GM21825 (cell line): ENCODE data around the gene ABTB2.
A peak's percentile ranks its signal among the peaks of the same experiment; 100 is the strongest.
"Not testable (repeated sequence)": the region's sequence is repeated elsewhere in the genome, so short reads cannot be mapped to it uniquely, and the experiment has no call there.

Experiments used
- ATAC-seq: cut with Tn5 transposase; IDR thresholded peaks from one replicate; pipeline ENCODE4 v1.9.1; 2021; ENCODE audit warnings: mild to moderate bottlenecking, moderate library complexity; ENCODE audit not compliant: unreplicated experiment

ABTB2 gene

DNA sequence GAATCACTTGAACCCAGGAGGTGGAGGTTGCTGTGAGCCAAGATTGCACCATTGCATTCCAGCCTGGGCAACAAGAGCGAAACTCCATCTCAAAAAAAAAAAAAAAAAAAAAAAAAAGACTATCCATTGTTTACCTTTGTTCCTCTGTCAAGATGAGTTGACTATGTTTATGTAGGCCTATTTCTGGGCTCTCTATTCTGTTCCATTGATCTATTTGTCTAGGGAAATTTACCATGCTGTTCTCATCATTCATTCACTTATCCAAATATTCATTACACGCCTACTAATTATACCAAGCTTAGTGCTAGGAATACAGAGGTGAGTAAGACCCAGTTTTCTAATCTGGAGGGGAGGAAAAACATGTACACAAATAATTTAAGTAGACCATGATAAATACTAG is 139.1 kb downstream of the ABTB2 start:
- not testable (repeated sequence) for ATAC-seq

DNA sequence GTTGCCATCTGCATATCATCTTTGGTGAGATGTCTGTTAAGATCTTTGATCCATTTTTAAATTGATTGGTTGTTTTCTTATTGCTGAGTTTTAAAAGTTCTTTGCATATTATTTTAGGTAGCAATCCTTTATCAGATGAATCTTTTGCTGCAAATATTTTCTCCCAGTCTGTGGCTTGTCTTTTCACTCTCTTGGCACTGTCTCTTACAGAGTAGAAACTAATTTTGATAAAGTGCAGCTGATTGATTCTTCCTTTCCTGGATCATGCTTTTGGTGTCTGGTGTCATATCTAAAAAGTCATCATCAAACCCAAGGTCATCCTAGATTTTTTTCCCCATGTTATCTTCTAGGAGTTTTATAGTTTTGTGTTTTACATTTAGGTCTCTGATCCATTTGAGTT is 139.7 kb downstream of the ABTB2 start:
- no peak for ATAC-seq

DNA sequence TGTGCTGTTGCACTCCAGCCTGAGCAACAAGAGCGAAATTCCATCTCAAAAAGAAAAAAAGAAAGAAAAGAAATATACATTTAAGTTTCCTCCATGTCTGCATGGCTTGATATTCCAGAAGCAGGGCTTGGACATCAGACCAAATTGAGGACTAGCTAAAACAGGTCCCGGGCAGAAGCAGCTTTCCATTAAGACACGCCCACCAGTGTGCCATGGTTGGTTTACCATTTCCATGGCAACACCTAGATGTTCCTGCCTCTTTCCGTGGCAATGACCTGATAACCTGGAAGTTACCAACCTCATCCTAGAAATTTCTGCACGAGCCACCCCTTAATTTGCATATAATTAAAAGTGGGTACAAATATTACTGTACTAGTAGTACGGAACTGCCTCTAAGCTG is 141.1 kb downstream of the ABTB2 start:
- ATAC-seq = no peak

DNA sequence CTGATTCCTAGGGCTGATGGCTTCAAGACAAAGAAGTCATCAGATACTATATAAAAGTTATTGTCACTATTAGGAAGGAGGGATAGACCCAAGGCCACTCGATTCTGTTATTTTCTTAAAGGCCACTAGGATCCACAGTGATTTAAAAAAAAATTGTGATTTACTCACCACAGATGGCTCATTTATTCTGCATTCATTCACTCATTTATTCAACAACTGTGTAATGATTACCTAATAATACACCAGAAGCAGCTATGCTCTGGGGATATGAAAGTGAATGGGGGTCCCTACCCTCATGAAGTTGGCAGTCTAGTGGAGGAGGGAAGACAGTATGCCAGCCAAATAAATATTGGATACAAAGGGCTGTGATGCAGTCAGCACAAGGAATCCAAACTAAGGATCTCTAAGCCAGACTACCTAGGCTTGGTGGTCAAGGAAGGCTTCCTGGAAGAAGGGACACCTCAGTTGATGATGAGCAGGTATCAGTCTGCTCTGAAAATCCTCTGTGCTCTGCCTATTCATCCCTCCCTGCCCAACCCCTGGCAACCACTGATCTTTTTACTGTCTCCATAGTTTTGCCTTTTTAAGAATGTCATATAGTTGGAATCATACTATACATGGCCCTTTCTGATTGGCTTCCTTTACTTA is 141.9 kb downstream of the ABTB2 start:
- ATAC-seq = no peak

DNA sequence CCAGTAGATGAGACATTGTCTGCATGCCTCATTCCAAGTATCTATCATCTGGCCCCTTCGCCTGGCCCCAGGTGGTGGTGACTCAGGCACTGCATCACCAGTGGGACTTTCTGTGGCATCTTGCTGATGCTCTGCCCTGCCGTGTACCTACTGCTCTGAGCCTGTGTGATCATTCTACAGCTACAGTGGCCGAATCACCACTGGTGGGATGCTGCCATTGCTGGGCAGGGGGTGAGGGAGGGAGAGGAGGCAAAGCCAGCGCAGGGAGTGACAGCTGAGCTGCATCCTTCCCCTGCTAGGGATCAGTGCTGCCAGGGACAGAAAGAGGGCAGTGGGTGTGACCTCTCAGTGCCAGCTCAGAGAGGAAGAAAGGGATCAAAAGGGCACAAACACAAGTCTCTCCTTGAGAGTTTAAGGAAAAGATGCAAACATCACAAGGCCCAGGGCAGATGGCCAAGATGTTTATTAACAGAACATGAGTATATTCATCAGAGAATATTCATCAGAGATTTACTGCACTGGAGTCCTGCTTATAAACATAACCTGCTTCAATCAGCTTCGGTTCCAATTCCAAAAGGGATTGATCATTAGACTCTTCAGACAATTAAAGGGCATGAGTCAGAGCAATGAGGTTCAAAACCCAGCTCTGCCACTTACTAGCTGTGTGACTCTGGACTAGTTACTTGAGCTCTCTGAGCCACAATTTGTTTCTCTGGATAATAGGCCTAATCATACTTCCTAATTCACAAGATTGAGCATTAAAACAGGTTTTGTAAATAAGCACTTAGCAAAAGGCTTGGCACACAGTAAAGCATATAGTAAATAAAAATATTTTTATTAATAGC is 142.6 kb downstream of the ABTB2 start:
- peak; percentile 72 for ATAC-seq

DNA sequence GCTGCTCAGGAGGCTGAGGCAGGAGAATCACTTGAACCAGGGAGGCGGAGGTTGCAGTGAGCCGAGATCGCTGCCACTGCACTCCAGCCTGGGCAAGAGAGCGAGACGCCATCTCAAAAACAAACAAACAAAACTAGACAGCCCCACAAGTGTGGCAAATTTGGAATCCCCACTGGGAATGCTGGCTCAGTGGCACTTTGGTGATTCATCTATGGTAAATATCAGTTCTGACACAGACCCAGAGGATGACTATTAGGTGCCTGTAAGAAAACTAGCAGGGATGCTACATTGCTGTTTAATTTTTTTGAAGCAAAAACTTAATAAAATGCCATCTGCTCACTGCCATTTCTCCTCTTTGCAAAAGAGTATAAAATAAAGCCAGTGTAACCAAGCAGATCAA is 144.4 kb downstream of the ABTB2 start:
- ATAC-seq = no peak

DNA sequence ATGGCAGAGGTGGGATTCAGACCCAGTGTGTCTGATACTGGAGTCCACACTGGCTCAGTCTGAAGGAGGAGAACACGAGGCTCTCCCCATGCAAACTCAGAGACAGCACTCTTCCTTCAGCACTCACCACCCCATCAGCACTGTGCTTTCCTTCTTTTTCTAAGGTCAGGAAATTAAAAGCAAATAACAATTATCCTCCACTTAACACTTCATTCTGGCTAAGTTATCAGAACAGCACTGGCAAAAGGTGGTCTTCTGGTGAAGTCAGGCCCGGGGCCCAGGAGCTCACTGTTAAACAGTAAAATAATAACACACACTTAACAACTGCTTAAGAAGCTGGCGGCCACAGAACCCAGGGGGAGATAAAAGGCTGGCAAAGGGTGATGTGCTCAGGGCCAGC is 145.2 kb downstream of the ABTB2 start:
- ATAC-seq = no peak

DNA sequence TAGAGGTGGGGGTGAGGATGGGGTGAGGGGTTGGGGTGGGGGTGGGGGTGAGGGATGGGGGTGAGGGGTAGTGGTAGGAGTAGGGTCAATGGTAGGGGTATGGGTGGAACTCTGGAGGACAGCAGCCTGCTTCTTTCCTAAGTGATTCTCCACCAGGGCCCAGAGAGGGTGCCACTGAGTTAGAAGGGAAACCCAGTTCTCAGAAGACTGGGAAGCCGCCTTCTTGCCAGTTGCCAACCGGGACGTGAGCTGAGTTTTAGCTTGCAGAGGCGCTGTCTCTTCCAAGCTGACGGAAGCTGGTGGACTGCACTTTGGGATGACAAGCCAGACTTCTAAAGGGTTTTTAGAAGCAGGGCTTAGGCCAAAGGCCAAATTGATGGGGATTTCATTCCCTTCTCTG is 148.0 kb downstream of the ABTB2 start:
- no peak for ATAC-seq

DNA sequence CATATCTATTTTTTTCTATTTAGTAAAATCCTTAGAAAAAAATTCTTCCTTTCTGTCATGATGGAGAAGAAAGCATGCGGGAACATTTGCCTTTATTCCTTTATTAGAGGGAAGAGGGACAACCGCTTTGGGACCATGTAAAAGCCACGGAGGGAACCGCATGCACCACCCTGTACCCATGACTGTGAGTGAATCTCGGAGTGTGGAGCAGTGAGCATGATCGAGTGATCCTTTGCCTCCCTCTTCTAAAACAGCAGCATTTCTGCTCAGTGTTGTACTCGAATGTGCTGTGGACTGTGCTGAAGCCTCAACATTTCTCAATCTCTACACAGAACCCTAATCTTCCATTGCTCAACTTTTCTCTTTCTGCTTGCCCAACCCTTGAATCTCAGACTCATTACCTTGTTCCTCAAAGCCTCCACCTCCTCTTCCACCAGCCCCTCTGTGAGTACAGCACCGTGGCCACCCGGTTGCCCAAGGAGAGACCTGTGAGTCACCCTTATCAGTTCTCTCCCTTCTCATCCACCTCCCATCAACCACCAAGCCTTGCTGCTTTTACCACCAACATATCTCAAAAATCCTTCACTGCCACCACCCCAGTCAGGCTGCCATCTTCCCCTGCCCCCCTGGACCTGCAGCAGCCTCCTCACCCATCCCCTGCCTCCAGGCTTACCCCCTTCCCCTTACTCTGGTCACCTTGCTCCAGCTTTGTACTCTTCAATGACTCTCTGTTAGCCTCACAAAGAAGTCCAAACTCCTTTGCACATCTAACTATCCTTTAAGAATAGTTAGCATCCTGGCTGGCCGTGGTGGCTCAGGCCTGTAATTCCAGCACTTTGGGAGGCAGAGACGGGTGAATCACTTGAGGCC is 149.3 kb downstream of the ABTB2 start:
- ATAC-seq = no peak

DNA sequence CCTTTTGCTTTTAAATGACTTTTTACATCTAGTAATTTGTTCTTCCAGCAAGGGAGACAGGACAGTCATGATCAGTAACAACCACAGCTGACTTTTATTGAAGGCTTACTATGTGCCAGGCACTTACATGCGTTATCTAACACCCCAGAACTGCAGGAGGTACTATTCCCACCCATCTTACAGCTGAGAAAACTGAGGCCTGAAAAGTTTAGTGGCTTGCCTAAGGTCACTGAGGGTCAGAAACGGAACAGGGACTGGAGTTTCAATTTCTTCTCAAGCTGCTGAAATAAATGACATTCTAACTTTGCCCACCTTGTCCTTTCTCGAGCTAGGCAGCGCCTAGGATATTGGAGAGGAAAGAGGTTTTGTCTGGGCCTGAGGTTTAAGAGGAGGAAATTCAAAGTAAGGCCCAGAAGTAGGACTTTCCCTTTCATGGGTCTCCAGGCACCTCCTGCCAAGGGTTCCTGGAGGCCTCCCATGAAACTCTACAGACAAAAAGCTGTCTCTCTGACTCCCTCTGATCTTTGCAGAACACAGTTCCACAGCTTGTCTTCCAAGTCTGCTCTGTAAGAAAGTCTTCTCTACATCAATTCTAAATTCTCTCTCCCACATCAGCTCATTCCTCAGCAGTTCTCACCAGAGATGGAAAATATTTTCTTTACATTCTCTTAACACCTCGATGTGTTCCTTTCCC is 150.2 kb downstream of the ABTB2 start:
- no peak for ATAC-seq

DNA sequence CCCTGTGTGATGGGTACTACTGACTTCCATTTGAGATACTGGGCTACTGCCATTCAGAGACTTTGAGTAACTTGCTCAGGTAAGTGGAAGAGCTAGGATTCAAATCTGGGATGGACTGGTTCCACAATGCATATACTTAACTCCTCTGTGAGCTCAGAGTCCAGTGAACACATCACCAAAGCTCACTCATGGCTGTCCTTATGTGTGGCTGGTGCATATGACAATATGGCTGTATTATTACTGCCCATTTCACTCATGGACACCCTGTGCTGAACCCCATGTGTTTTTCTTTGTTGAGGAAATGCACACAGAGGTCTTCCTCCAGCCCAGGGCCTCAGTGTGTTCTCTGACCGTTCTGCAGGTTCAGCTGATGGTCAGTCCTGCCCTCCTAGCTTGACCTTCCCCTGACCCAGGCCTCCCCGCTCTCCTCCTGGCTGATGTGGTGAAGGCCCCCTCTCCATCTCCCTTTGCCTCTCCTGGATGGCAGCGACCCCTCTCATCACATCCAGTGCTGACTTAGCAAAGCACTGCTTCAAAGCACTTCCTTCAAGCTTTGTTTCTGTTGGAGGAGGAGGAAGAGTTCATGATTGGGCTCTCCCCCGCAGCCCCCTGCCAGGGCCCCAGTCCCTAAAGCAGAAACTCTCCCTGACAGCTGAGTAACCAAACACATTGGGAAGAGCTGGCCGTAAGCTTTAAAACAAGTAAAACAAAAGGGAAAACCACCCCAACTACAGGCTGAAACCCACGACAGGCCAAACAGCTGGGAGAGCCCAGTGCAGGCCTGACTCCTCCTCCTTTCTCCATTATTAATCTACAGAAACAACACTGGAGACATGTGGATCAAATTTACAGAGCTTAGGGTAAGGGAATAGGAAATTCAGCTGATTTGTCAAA is 151.2 kb downstream of the ABTB2 start:
- ATAC-seq = no peak

DNA sequence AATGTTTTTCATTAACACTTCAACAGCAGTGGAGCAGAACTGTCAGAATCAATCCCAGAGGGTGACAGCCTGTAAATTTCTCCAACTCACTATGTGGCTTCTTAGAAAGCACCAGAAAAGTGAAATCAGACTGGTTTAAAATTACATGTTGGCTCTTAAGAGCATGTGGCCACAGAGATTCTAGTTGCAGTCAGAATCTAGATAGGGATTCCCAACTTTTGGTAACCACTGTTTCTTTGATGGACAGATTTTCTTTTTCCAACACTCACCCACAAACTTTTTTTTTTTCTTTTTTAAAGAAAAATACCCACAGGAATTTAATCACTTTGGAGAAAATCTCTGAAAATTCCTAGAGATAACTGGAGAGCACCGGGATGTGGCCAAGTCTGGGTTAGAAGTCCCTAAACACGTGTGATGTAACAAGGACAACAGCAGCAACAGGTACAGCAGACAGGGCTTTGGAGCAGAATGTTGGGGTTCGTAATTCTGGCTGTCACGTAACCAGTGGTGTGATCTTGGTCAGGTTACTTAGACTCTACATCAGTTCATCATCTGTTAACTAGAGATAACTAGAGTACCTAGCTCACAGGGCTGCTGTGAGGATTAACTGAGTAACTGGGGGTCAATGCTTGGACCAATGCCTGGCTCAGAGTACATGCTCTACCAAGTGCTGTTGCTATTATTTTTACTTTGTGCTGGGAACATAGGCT is 152.3 kb downstream of the ABTB2 start:
- ATAC-seq = no peak

DNA sequence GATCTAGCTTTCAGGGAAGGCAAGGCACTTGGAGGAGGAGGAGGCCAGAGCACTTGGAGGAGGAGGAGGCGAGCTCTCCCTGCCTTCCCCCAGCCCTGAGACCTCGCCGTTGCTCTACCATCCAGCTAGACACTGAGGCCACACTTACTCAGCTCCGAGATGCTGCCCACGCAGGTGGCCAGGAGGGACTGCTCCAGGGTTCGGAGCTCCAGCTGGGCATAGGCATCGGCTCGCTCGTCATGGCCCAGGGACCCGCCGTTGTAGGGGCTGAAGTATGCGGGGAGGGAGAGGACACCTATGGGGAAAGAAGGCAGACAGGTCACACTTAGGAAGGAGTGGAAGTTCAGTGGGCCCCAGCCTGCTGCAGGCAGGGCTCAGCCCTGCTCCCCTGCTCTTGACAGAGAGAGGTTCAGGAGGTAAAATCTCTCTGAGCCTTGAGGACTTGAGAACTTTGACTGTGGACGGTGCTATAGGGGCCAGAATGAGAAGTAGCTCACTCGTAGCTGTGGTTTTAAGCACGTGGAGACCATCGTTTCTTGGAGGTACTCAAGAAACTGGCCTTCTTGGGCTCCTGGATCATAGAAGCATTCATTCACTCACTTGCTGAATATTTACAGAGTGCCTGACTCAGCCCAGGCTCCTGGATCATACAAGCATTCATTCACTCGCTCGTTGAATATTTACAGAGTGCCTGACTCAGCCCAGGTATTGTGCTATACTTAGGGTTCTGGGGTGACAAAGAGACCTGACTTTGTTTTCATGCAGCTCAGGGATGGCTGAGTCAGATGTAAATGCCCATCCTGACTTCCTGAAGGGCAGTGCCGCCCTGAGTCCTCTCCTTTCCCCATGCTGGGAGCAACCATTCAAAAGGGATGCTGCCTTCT is 153.2 kb downstream of the ABTB2 start:
- no peak for ATAC-seq

DNA sequence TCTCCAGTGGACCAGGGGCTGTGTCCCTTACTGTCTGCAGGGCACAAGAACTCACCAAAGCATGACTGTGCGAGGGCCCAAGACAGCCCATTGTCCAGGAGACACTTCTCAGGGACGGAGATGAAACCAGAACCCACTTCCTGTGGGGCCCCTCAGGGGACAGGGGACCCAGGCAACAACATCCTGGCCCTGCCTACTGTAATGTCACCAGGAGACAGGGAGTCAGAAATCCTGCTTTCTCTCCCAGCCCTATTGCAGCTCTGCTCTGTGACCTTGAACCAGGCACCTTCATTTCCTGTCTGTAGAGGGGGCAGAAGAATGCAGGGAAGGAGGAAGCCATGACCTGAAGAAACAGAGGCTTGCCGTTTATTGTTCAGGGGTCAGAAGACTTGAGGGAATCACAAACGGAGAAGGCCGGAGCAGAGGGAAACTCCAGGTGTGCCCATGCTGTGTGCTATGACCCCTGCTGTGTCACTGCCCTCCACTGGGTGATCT is 154.4 kb downstream of the ABTB2 start:
- ATAC-seq = no peak

DNA sequence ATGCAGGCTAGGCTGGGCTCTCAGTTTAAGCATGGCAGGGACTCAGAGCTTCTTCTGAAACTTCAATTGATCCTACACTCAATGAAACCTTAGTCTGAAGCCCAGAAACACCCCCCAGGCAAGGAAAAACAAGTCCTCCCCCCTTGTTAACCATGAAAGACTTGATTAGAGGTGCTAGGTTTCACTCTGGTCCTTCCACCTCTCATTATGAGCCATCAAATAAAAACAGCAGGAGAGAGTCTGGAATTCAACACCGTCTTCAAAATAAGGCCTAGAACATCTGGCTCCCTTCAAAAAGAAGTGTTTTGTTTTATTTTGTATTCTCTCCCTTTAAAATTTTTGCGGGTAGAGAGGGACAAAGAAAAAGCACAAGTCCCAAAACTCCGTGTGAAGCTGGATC is 156.7 kb downstream of the ABTB2 start:
- no peak for ATAC-seq

DNA sequence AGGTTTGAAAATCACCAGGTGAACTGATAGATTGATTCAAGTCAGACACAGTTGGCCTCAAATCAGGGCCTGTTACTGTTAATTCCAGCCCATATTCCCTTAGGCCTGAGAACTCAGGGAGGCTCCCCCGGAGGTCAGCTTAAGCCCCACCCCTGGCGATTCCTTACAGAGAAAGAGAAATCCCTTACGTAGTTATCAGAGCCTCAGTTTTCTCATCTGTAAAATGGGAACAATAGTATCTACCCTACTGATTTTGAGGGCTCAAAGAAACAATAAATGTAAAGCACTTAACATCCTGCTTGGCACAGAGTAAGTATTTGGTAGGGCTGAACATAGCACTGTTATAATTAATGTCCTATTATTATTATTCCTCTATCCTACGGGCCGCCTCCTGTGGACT is 158.3 kb downstream of the ABTB2 start:
- ATAC-seq = no peak

DNA sequence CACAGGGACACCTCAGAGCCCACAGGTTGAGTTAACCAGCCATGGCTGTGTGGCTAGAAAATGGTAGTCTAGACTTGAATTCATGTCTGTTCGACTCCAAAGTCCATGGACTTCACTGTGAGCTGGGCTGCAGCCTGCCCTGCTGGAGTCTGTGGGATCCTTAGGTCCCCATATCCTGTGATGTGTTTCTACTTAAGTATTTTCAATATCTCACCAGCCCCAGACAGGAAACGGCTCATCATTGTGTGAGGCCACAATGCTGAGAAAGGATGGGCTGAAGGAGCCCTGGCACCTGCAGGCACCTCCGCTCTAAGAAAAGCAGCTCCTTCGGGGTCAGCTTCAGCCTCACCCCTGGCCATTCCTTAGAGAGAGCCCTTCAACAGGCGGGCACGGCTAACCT is 159.3 kb downstream of the ABTB2 start:
- ATAC-seq = no peak

DNA sequence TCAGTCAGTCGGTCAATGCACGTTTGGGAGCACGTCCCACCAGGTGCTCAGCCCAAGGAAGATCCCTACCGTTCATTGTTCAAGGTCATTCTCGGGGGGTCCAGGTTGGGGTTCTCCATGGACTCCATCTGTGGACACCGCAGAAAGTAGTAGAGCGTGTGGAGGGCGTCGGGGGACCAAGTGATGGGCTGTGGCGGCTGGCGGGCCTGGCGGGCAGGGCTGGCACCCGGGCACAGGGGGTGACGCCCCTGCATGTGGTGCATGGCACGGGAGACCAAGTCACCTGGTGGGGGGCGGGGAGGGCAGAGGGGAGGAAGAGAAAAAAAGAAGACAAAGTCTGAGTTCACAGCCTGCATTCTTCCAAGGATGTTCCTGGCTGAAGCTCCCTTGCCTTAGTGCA is 160.6 kb downstream of the ABTB2 start:
- ATAC-seq = no peak
